Measurements from ENCODE around the gene FRA10AC1.
"Not testable (repeated sequence)": the region's sequence is repeated elsewhere in the genome, so short reads cannot be mapped to it uniquely, and the experiment has no call there.

The FRA10AC1 gene

GRCh38 chr10:93718937-93719725, 16.7 kb upstream of the FRA10AC1 start:
- H3K9me3 ChIP-seq (ENCODE audit: low read length) = no peaks in the 10 kb centered on the region
- H3K4me1 ChIP-seq (ENCODE audit: insufficient read depth, low read length) = peaks cover 4% of the 10 kb centered on the region
- H3K36me3 ChIP-seq (ENCODE audit: insufficient read depth, low read length) = no peaks in the 10 kb centered on the region
- H3K4me3 ChIP-seq (ENCODE audit: low read length) = no peak overlapping the region
- no peaks in the 10 kb centered on the region for H3K27me3 ChIP-seq (ENCODE audit: insufficient read depth, low read length)
- H2AFZ ChIP-seq (ENCODE audit: low read depth, low read length) = no peak overlapping the region

- Histone ChIP-seq H3K9me3 (ENCODE audit: low read length) (no peaks in the 10 kb centered on the region), H3K27me3 (ENCODE audit: insufficient read depth, low read length) (no peaks in the 10 kb centered on the region), H2AFZ (ENCODE audit: low read depth, low read length) (no peak overlapping the region), H3K4me3 (ENCODE audit: low read length) (no peak overlapping the region), H3K4me1 (ENCODE audit: insufficient read depth, low read length) (peaks cover 4% of the 10 kb centered on the region), H3K36me3 (ENCODE audit: insufficient read depth, low read length) (no peaks in the 10 kb centered on the region)
Measured at GRCh38 chr10:93716766-93717165, 14.4 kb upstream of the FRA10AC1 start.

- H3K9me3 ChIP-seq (ENCODE audit: low read length) = no peaks in the 10 kb centered on the region
- no peaks in the 10 kb centered on the region for H3K36me3 ChIP-seq (ENCODE audit: insufficient read depth, low read length)
- peaks cover 4% of the 10 kb centered on the region for H3K4me1 ChIP-seq (ENCODE audit: insufficient read depth, low read length)
- no peak overlapping the region for H2AFZ ChIP-seq (ENCODE audit: low read depth, low read length)
- no peaks in the 10 kb centered on the region for H3K27me3 ChIP-seq (ENCODE audit: insufficient read depth, low read length)
- no peak overlapping the region for H3K4me3 ChIP-seq (ENCODE audit: low read length)
Measured at GRCh38 chr10:93715345-93715744, 13.0 kb upstream of the FRA10AC1 start.

GRCh38 chr10:93712593-93712992, 10.2 kb upstream of the FRA10AC1 start:
- Histone ChIP-seq H3K4me3 (ENCODE audit: low read length) (no peak overlapping the region), H2AFZ (ENCODE audit: low read depth, low read length) (no peak overlapping the region), H3K36me3 (ENCODE audit: insufficient read depth, low read length) (no peaks in the 10 kb centered on the region), H3K27me3 (ENCODE audit: insufficient read depth, low read length) (no peaks in the 10 kb centered on the region), H3K9me3 (ENCODE audit: low read length) (no peaks in the 10 kb centered on the region), H3K4me1 (ENCODE audit: insufficient read depth, low read length) (no peaks in the 10 kb centered on the region)

- H3K4me1 ChIP-seq (ENCODE audit: insufficient read depth, low read length) = no peaks in the 10 kb centered on the region
- H3K27me3 ChIP-seq (ENCODE audit: insufficient read depth, low read length) = no peaks in the 10 kb centered on the region
- H2AFZ ChIP-seq (ENCODE audit: low read depth, low read length) = no peak overlapping the region
- H3K9me3 ChIP-seq (ENCODE audit: low read length) = no peaks in the 10 kb centered on the region
- H3K4me3 ChIP-seq (ENCODE audit: low read length) = no peak overlapping the region
- H3K36me3 ChIP-seq (ENCODE audit: insufficient read depth, low read length) = no peaks in the 10 kb centered on the region
Measured at GRCh38 chr10:93711891-93712290, 9.5 kb upstream of the FRA10AC1 start.

- no peak overlapping the region for H2AFZ ChIP-seq (ENCODE audit: low read depth, low read length)
Measured at GRCh38 chr10:93710333-93710909, 8.0 kb upstream of the FRA10AC1 start.

GRCh38 chr10:93707623-93708022, 5.2 kb upstream of the FRA10AC1 start:
- Histone ChIP-seq H2AFZ (ENCODE audit: low read depth, low read length) (no peak overlapping the region), H3K4me1 (ENCODE audit: insufficient read depth, low read length) (peaks cover 6% of the 10 kb centered on the region), H3K27me3 (ENCODE audit: insufficient read depth, low read length) (no peaks in the 10 kb centered on the region), H3K4me3 (ENCODE audit: low read length) (no peak overlapping the region), H3K9me3 (ENCODE audit: low read length) (no peaks in the 10 kb centered on the region), H3K36me3 (ENCODE audit: insufficient read depth, low read length) (no peaks in the 10 kb centered on the region)

More at GRCh38 chr10:93710333-93710909, 8.0 kb upstream of the FRA10AC1 start:
- Histone ChIP-seq H3K4me1 (ENCODE audit: insufficient read depth, low read length) (no peaks in the 10 kb centered on the region), H3K27me3 (ENCODE audit: insufficient read depth, low read length) (no peaks in the 10 kb centered on the region), H3K36me3 (ENCODE audit: insufficient read depth, low read length) (no peaks in the 10 kb centered on the region), H3K9me3 (ENCODE audit: low read length) (no peaks in the 10 kb centered on the region), H3K4me3 (ENCODE audit: low read length) (no peak overlapping the region)

GRCh38 chr10:93704451-93704850, 2.1 kb upstream of the FRA10AC1 start:
- Histone ChIP-seq H3K9me3 (ENCODE audit: low read length) (no peaks in the 10 kb centered on the region), H3K4me1 (ENCODE audit: insufficient read depth, low read length) (peaks cover 8% of the 10 kb centered on the region), H2AFZ (ENCODE audit: low read depth, low read length) (no peak overlapping the region), H3K36me3 (ENCODE audit: insufficient read depth, low read length) (peaks cover under 1% of the 10 kb centered on the region), H3K4me3 (ENCODE audit: low read length) (no peak overlapping the region), H3K27me3 (ENCODE audit: insufficient read depth, low read length) (no peaks in the 10 kb centered on the region)

GRCh38 chr10:93703841-93704240, 1.4 kb upstream of the FRA10AC1 start:
- Histone ChIP-seq H3K36me3 (ENCODE audit: insufficient read depth, low read length) (peaks cover 5% of the 10 kb centered on the region), H3K27me3 (ENCODE audit: insufficient read depth, low read length) (no peaks in the 10 kb centered on the region), H3K4me1 (ENCODE audit: insufficient read depth, low read length) (peaks cover 14% of the 10 kb centered on the region), H3K4me3 (ENCODE audit: low read length) (no peak overlapping the region), H2AFZ (ENCODE audit: low read depth, low read length) (peak overlapping the region; percentile 53), H3K9me3 (ENCODE audit: low read length) (no peaks in the 10 kb centered on the region)

- Histone ChIP-seq H3K36me3 (ENCODE audit: insufficient read depth, low read length) (peaks cover 9% of the 10 kb centered on the region), H3K4me1 (ENCODE audit: insufficient read depth, low read length) (peaks cover 16% of the 10 kb centered on the region), H3K27me3 (ENCODE audit: insufficient read depth, low read length) (no peaks in the 10 kb centered on the region), H3K9me3 (ENCODE audit: low read length) (no peaks in the 10 kb centered on the region), H3K4me3 (ENCODE audit: low read length) (peak overlapping the region; percentile 76), H2AFZ (ENCODE audit: low read depth, low read length) (peak overlapping the region; percentile 97)
Measured at GRCh38 chr10:93703066-93703465, 674 bp upstream of the FRA10AC1 start.

GRCh38 chr10:93701866-93702209, 554 bp downstream of the FRA10AC1 start:
- H3K4me1 ChIP-seq (ENCODE audit: insufficient read depth, low read length) = peaks cover 16% of the 10 kb centered on the region
- no peaks in the 10 kb centered on the region for H3K9me3 ChIP-seq (ENCODE audit: low read length)
- no peaks in the 10 kb centered on the region for H3K27me3 ChIP-seq (ENCODE audit: insufficient read depth, low read length)
- H3K36me3 ChIP-seq (ENCODE audit: insufficient read depth, low read length) = peaks cover 16% of the 10 kb centered on the region
- peak overlapping the region; percentile 76 for H3K4me3 ChIP-seq (ENCODE audit: low read length)
- H2AFZ ChIP-seq (ENCODE audit: low read depth, low read length) = peak overlapping the region; percentile 41

- H3K36me3 ChIP-seq (ENCODE audit: insufficient read depth, low read length) = peaks cover 40% of the 10 kb centered on the region
Measured at GRCh38 chr10:93697207-93697606, 5.2 kb downstream of the FRA10AC1 start.

GRCh38 chr10:93696582-93696981, 5.8 kb downstream of the FRA10AC1 start:
- not testable (repeated sequence) for H2AFZ ChIP-seq (ENCODE audit: low read depth, low read length); H3K27me3 ChIP-seq (ENCODE audit: insufficient read depth, low read length); H3K4me3 ChIP-seq (ENCODE audit: low read length); H3K9me3 ChIP-seq (ENCODE audit: low read length)
- peaks cover 10% of the 10 kb centered on the region for H3K4me1 ChIP-seq (ENCODE audit: insufficient read depth, low read length)
- peaks cover 45% of the 10 kb centered on the region for H3K36me3 ChIP-seq (ENCODE audit: insufficient read depth, low read length)

More at GRCh38 chr10:93697207-93697606, 5.2 kb downstream of the FRA10AC1 start:
- H3K4me3 ChIP-seq (ENCODE audit: low read length) = no peak overlapping the region
- H2AFZ ChIP-seq (ENCODE audit: low read depth, low read length) = no peak overlapping the region
- H3K9me3 ChIP-seq (ENCODE audit: low read length) = no peaks in the 10 kb centered on the region
- H3K4me1 ChIP-seq (ENCODE audit: insufficient read depth, low read length) = peaks cover 10% of the 10 kb centered on the region
- no peaks in the 10 kb centered on the region for H3K27me3 ChIP-seq (ENCODE audit: insufficient read depth, low read length)
